Body of pancreas (tissue), 4 donors: ENCODE measurements around the gene SLC6A9. TPM values are rescaled to one million over a fixed set of nuclear protein-coding genes. Genes with fewer than 3 reads are reported as not detected.

Experiments used
- ATAC-seq: fragments of 150-250 bp; one replicate; pipeline ENCODE4 v1.9.1; 2016
- DNase-seq, 4 donors: peaks; one replicate each; pipeline ENCODE4 v3.0.0-alpha.2; 2019
- H3K27ac ChIP-seq, 4 donors: fragments of 200-600 bp; sonication (generic); 1 replicate in 3 of 4; 2 replicates in 1 of 4; pipeline versions ENCODE4 v1.5.1 to v1.6.1; 2016 to 2019; ENCODE audit warnings: mild to moderate bottlenecking in 1 of 4, mixed read lengths in 1 of 4, moderate library complexity in 1 of 4
- H3K27me3 ChIP-seq, 2 donors: fragments of 200-600 bp; sonication (generic); one replicate each; pipeline ENCODE4 v1.6.0; 2016; ENCODE audit warnings: mild to moderate bottlenecking in 1 of 2
- H3K36me3 ChIP-seq, 2 donors: fragments of 200-600 bp; sonication (generic); replicated peaks in 1 of 2; 2 replicates each; pipeline ENCODE4 v1.5.1; 2016; ENCODE audit warnings: low read depth in 2 of 2; ENCODE audit not compliant: insufficient read depth in 1 of 2
- H3K4me1 ChIP-seq: fragments of 200-600 bp; sonication (generic); one replicate; pipeline ENCODE4 v1.6.0; 2016
- H3K4me3 ChIP-seq, 2 donors: fragments of 200-600 bp; sonication (generic); 1 replicate in 1 of 2; 2 replicates in 1 of 2; pipeline ENCODE4 v1.5.1; 2016 to 2019
- H3K9me3 ChIP-seq, 3 donors: fragments of 200-600 bp; sonication (generic); 1 replicate in 2 of 3; 2 replicates in 1 of 3; pipeline ENCODE4 v1.5.1; 2016
- CTCF ChIP-seq, 7 experiments: fragments of 450-650 bp in 4 of 7; fragments of 200-600 bp in 3 of 7; sonication (generic) in 3 of 7; IDR thresholded peaks; one replicate each; pipeline ENCODE4 v1.5.1; 2016 to 2019; ENCODE audit warnings: antibody characterized with exemption in 7 of 7
- POLR2A ChIP-seq, 3 donors: fragments of 450-650 bp; IDR thresholded peaks; one replicate each; pipeline ENCODE4 v1.6.1; 2016; ENCODE audit warnings: antibody characterized with exemption in 3 of 3, mild to moderate bottlenecking in 2 of 3
- WGBS, 2 donors: methylation state at CpG; one replicate each; pipeline ENCODE4 v1.1.5; 2017; 5-methylcytosine and 5-hydroxymethylcytosine counted together
- intact Hi-C: fragments of 100-400 bp; cut with DNase I; formaldehyde crosslinking; loops from one replicate; pipeline ENCODE4 v1.15.1; 2023
- total RNA-seq, 2 donors: library from RNA; depleted of rRNA; stranded (reverse); fragments of >200 nt; gene quantifications; one replicate each; pipeline ENCODE4 v1.1.0, GENCODE V29; 2016

The SLC6A9 gene
- total RNA-seq, 2 donors from 2014 or later, result 2.3 to 4.6 TPM

- no peak for TF ChIP-seq CTCF (IDR thresholded peaks at IDR 0.05)
- no peak for TF ChIP-seq POLR2A (IDR thresholded peaks at IDR 0.05)
- Histone ChIP-seq H3K27ac (no peak overlapping the region), H3K4me3 (no peak overlapping the region), H3K4me1 (peaks cover 9% of the 10 kb centered on the region), H3K27me3 (no peaks in the 10 kb centered on the region), H3K36me3 (no peaks in the 10 kb centered on the region), H3K9me3 (no peaks in the 10 kb centered on the region)
- no peak for DNase-seq
- WGBS, 2 donors, result 67 to 84% methylated on average over 3 of the region's 3 CpGs
- no peak for ATAC-seq
- intact Hi-C loops, result no loop called here
Observed at GRCh38 chr1:43953361-43953760, 77.9 kb downstream of the SLC6A9 start.

GRCh38 chr1:43952731-43953346, 78.4 kb downstream of the SLC6A9 start:
- TF ChIP-seq CTCF (IDR thresholded peaks at IDR 0.05), result no peak
- no peak for TF ChIP-seq POLR2A (IDR thresholded peaks at IDR 0.05)
- no peaks in the 10 kb centered on the region for H3K27me3 ChIP-seq
- H3K4me3 ChIP-seq, result no peak overlapping the region
- DNase-seq, result peak in 1 of 4 donors; percentile 24
- H3K4me1 ChIP-seq, result peaks cover 14% of the 10 kb centered on the region
- no peak for ATAC-seq
- no peaks in the 10 kb centered on the region for H3K9me3 ChIP-seq
- intact Hi-C loops, result no loop called here
- no peak overlapping the region for H3K27ac ChIP-seq
- 75 to 83% methylated on average over 8 of the region's 8 CpGs for WGBS, 2 donors
- H3K36me3 ChIP-seq, result no peaks in the 10 kb centered on the region

GRCh38 chr1:43951021-43951985, 80.0 kb downstream of the SLC6A9 start:
- no peak for TF ChIP-seq POLR2A (IDR thresholded peaks at IDR 0.05)
- TF ChIP-seq CTCF (IDR thresholded peaks at IDR 0.05), result no peak
- H3K9me3 ChIP-seq, result no peaks in the 10 kb centered on the region
- no peak for ATAC-seq
- intact Hi-C loops, result no loop called here
- H3K36me3 ChIP-seq, result no peaks in the 10 kb centered on the region
- 87% methylated on average over 4 of the region's 4 CpGs for WGBS, 2 donors
- DNase-seq, result no peak
- H3K4me3 ChIP-seq, result no peak overlapping the region
- peaks cover 23% of the 10 kb centered on the region for H3K4me1 ChIP-seq
- H3K27me3 ChIP-seq, result no peaks in the 10 kb centered on the region
- no peak overlapping the region for H3K27ac ChIP-seq

GRCh38 chr1:43949678-43950077, 81.6 kb downstream of the SLC6A9 start:
- WGBS, 2 donors, result 83% methylated on average over 13 of the region's 13 CpGs; no CpG with 5 or more reads in 1 of the 2 donors
- Histone ChIP-seq H3K4me3 (no peak overlapping the region), H3K9me3 (no peaks in the 10 kb centered on the region), H3K27me3 (no peaks in the 10 kb centered on the region), H3K27ac (no peak overlapping the region), H3K4me1 (peaks cover 39% of the 10 kb centered on the region), H3K36me3 (no peaks in the 10 kb centered on the region)
- TF ChIP-seq POLR2A (IDR thresholded peaks at IDR 0.05) (no peak), CTCF (IDR thresholded peaks at IDR 0.05) (no peak)
- no peak for ATAC-seq
- intact Hi-C loops, result no loop called here
- no peak for DNase-seq
